GM18517 (cell line): ENCODE results near the gene SEC24A.
"Not testable (repeated sequence)": the region's sequence is repeated elsewhere in the genome, so short reads cannot be mapped to it uniquely, and the experiment has no call there.

Experiments
- ATAC-seq: cut with Tn5 transposase; IDR thresholded peaks from one replicate; pipeline ENCODE4 v1.9.1; 2021; ENCODE audit warnings: mild to moderate bottlenecking, moderate library complexity; ENCODE audit not compliant: unreplicated experiment

Gene SEC24A

DNA sequence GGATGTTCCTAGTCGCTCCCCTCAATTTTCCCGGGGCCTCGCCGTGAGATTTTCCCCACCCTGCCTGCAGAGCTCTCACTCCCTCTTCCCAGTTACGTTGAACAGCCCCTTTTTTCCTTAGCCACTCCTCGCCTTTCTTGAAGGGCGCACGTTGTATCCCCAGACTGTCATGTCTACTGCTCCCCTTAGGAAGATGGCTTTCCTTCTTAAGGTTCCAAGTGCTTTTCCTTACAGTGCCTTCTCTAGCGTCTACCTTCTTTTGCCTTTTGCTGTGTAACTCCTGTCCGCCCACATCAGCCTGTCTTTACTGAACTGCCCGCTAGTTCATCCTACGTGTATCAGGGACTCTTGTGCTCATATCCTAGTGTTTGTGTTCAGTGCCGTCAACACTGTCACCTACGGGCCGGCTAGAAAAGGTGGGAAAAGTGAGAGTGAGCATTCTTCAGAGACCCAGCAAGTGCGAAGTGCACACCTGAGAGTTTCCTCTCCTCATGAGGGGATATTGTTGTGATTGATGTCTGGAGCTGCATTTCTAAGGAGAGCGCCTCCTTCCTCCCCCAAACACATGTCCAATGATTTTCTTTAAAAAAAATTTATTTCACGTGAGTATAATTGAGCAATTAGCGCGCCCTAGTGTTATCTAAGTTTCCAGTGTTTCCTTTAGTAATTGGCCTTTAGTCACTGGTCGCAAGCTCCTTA, 90.5 kb downstream of the SEC24A start:
- ATAC-seq = no peak

DNA sequence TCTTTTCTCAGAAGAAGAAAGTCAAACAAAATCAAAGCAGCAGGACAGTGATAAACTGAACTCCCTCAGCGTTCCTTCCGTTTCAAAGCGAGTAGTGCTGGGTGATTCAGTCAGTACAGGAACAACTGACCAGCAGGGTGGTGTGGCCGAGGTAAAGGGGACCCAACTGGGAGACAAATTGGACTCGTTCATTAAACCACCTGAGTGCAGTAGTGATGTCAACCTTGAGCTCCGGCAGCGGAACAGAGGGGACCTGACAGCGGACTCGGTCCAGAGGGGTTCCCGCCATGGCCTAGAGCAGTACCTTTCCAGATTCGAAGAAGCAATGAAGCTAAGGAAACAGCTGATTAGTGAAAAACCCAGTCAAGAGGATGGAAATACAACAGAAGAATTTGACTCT, 92.5 kb downstream of the SEC24A start:
- no peak for ATAC-seq

DNA sequence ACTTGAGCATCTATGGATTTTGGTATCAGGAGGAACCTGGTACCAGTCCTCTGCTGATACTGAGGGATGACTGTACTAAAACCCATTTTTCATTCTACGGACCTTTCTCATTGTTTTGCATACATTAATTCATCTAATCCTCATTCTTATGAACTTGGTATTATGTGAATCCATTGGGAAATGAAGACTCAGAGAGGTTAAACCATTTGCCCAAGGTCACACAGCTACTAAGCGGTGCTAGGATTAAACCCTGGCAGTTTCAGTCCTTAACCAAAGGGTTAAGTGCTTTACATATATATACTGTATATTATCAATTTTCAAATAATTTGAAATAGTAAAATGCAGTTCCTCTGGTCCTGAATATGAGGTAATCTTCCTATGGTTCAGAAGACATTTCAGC, 93.5 kb downstream of the SEC24A start:
- no peak for ATAC-seq

DNA sequence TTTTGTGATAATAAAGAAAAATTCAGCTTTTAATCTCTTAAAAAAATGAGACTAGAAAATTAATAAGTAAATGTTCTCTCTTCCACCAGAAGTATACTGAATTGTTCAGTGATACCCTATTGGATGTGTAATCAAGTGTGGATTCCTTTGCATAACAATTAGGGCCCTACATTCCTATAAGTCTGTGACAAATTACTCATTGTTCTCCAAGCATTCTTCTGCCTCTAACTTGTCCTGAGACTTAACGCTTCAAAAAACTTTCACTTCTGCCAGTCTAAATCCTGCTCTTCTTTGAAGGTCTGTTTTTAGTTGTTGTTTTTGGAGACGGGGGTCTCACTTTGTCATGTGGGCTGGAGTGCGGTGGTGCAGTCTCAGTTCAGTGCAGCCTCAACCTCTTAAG, 100.8 kb downstream of the SEC24A start:
- no peak for ATAC-seq

DNA sequence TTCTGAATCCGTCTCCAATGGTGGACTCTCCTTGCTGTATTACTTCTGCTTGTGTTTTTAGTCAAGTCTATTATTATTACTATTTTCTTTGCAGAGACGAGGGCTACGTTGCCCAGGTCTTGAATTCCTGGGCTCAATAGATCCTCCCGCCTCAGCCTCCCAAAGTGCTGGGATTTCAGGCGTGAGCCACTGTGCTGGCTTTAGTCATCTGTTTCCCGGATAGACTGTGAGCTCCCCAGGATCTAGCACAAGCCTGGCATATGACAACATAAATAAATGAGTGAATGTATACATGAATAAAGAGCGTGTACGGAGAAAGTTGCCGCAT, 109.6 kb downstream of the SEC24A start:
- ATAC-seq = no peak

DNA sequence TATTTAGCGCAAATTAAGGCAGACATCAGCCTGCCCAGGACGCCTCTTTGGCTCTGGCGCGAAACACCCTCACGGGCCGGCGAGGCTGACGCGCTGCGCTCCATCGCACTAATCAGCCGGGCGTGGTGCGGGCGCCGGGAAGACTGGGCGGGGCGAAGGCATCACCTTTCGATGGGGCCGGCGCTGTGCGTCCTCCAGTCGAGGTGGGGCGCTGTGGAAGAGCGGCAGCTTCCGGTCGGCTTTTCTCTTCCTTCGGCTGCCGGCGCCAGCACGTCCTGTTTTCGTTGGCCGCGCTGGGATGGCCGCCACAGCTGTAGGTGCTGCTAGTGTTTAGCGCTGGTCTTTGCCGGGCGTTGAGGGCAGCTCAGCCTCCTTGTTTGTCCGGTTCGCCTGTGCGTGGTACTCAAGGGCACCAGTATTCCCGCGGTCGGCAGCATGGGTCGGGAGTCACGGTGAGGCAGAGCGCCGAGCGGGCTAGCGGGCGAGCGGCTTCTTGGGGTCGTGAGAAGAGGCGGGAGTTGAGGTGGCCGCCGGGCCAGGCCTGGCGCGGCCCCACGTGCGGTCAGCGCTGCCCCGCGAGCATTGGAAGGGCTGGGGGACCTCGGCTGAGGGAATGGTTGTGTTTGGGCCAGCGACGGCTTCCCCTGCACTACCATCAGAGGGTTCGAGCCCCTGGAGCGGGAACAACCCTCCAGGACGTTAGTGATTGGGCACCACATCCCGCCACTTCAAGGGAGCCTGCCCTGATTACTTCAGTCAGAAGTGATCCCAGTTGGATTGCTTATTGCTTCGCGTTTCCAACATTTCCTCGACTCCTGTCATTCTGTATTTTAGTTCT, 110.1 kb downstream of the SEC24A start, which contains the start of gene DDX46:
Gene DDX46 (plus strand): TSS at position 276 of the 838 bp plus-strand sequence. CDS start 160 bp downstream, at position 436.
- ATAC-seq = peak; percentile 91

DNA sequence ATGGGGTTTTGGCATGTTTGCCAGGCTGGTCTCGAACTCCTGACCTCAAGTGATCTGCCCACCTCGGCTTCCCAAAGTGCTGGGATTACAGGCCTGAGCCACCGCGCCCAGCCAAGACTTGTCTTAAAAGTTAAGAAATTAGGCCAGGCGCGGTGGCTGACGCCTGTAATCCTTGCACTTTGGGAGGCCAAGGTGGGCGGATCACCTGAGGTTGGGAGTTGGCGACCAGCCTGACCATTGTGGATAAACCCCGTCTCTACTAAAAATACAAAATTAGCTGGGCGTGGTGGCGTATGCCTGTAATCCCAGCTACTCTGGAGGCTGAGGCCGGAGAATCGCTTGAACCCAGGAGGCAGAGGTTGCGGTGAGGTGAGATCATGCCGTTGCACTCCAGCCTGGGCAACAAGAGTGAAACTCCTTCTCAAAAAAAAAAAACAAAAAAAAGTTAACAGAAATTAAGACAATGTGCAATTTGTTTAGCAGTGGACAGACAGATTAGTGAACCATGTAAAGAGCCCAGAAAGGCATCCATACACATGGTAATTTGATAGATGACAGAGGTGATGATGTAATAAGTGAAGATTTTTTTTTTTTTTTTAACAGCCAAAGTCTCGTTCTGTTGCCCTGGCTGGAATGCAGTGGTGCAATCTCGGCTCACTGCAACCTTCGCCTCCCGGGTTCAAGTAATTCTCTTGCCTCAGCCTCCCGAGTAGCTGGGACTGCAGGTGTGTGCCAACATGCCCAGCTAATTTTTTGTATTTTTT, 119.1 kb downstream of the SEC24A start:
- ATAC-seq = not testable (repeated sequence)

DNA sequence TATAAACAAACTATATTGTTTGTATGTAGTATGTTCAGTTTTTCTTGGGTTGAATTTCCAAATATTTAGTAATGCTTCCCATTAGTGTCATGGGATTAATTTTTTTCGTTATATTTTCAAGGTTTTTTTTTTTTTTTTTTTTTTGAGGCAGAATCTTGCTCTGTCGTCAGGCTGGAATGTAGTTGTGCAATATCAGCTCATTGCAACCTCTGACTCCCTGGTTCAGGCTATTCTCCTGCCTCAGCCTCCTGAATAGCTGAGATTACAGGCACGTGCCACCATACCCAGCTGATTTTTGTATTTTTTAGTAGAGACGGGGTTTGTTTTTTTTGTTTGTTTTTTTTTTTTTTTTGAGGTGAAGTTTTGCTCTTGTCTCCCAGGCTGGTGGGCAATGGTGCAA, 120.6 kb downstream of the SEC24A start:
- ATAC-seq = no peak

DNA sequence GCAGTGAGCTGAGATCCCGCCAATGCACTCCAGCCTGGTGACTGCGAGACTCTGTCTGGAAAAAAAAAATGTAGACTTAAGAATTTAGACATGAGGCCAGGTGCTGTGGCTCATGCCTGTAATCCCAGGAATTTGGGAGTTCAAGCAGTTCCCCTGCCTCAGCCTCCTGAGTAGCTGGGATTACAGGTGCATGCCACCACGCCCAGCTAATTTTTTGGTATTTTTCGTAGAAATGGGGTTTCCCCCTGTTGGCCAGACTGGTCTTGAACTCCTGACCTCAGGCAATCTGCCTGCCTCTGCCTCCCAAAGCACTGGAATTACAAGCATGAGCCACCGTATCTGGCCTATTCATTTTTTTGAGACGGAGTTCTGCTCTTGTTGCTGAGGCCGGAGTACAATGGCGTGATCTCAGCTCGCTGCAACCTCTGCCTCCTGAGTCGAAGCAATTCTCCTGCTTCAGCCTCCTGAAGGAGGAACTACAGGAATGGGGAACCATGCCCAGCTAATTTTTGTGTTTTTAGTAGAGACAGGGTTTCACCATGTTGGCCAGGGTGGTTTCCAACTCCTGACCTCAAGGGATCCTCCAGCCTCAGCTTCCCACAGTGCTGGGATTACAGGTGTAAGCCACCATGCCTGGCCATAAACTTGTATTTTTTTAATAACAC, 124.0 kb downstream of the SEC24A start:
- no peak for ATAC-seq

DNA sequence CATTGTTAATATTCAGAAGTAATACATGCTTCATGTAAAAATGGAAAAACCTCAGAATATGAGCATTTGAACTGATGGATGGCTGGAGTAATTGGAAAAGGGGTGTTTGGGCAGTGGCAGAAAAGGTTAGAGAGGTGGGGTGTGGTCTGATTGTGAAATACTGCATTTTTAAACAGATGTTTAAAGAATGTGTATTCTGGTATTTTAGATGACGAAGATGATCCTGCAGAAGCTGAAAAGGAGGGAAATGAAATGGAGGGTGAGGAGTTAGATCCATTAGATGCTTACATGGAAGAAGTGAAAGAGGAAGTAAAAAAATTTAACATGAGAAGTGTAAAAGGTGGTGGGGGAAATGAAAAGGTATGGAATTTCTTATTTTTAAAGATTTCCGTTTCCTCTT, 128.8 kb downstream of the SEC24A start:
- ATAC-seq = no peak
